Activated CD8-positive, alpha-beta T cell treated with anti-CD3 and anti-CD28 coated beads for 36 hours (primary cell): ENCODE results near the gene EPHB1. TPM values are rescaled to one million over a fixed set of nuclear protein-coding genes. Genes with fewer than 3 reads are reported as not detected.

Source experiments
- ATAC-seq: fragments of 200-7000 bp; cut with Tn5 transposase; one replicate; pipeline ENCODE4 v1.10.0; 2021; ENCODE audit warnings: mild to moderate bottlenecking, moderate library complexity
- CTCF ChIA-PET: fragments of 350-600 bp; sonication (Branson Sonifier 250); formaldehyde crosslinking; loops from one replicate; lab custom pipeline; 2021; ENCODE audit warnings: antibody characterized with exemption; lab: Charles Lee
- POLR2A ChIA-PET: fragments of 350-600 bp; sonication (Branson Sonifier 250); formaldehyde crosslinking; loops from one replicate; lab custom pipeline; 2021; ENCODE audit warnings: antibody characterized with exemption; lab: Charles Lee
- DNase-seq: peaks from one replicate; pipeline ENCODE4 v3.0.0-alpha.2; 2020
- H3K27ac Mint-ChIP-seq: one replicate; pipeline ENCODE4 v1.8.0; 2021; ENCODE audit warnings: mild to moderate bottlenecking, mixed read lengths
- H3K27me3 Mint-ChIP-seq: one replicate; pipeline ENCODE4 v1.8.0; 2021; ENCODE audit warnings: mixed read lengths
- H3K36me3 Mint-ChIP-seq: one replicate; pipeline ENCODE4 v1.8.0; 2021; ENCODE audit warnings: low read depth, mixed read lengths
- H3K4me1 Mint-ChIP-seq: one replicate; pipeline ENCODE4 v1.8.0; 2021; ENCODE audit warnings: low read depth, mixed read lengths
- H3K4me3 Mint-ChIP-seq: one replicate; pipeline ENCODE4 v1.8.0; 2021; ENCODE audit warnings: mild to moderate bottlenecking, moderate library complexity, mixed read lengths
- H3K9me3 Mint-ChIP-seq: one replicate; pipeline ENCODE4 v1.8.0; 2021; ENCODE audit warnings: mixed read lengths
- intact Hi-C: fragments of 100-400 bp; cut with micrococcal nuclease; formaldehyde crosslinking; loops from one replicate; pipeline ENCODE4 v1.10.0; 2022
- total RNA-seq, 2 experiments: library from RNA; stranded (reverse); gene quantifications; one replicate each; pipeline ENCODE4 v1.2.3, GENCODE V29; 2021
- TF ChIP-seq, protein P1 (sequence below): fragments of 200-600 bp; IDR thresholded peaks from one replicate; pipeline ENCODE4 v1.8.0; 2022; ENCODE audit warnings: antibody characterized with exemption, mild to moderate bottlenecking

EPHB1 gene
- total RNA-seq, 2 experiments from 2014 or later = 0.78 TPM; not detected in 1

DNA sequence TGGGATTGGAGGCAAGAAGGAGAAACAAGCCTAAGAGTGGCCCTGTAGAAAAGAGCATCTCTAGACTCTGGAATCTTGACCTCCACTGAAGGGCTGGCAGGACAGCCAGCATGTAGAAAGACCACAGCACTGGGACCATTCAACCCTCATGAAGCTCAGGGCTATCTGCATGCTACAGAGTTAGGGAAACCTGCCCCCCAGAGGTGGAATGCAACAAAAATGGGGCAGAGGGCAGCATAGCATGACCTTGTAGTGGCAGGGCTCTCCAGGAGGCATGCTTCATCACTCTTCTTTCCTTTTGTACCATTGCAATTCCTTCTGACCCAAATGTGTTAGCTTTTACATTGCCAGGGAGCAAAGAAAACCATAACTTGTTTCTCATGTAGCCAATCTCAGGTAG, 445.4 kb downstream of the EPHB1 start:
- no peaks in the 10 kb centered on the region for H3K36me3 Mint-ChIP-seq
- no peaks in the 10 kb centered on the region for H3K4me1 Mint-ChIP-seq
- ChIA-PET POLR2A (no interaction called here), CTCF (no interaction called here)
- ATAC-seq = no peak
- H3K27me3 Mint-ChIP-seq = no peaks in the 10 kb centered on the region
- no peaks in the 10 kb centered on the region for H3K9me3 Mint-ChIP-seq
- H3K4me3 Mint-ChIP-seq = no peak overlapping the region
- no peak overlapping the region for H3K27ac Mint-ChIP-seq
- TF ChIP-seq, protein P1, sequence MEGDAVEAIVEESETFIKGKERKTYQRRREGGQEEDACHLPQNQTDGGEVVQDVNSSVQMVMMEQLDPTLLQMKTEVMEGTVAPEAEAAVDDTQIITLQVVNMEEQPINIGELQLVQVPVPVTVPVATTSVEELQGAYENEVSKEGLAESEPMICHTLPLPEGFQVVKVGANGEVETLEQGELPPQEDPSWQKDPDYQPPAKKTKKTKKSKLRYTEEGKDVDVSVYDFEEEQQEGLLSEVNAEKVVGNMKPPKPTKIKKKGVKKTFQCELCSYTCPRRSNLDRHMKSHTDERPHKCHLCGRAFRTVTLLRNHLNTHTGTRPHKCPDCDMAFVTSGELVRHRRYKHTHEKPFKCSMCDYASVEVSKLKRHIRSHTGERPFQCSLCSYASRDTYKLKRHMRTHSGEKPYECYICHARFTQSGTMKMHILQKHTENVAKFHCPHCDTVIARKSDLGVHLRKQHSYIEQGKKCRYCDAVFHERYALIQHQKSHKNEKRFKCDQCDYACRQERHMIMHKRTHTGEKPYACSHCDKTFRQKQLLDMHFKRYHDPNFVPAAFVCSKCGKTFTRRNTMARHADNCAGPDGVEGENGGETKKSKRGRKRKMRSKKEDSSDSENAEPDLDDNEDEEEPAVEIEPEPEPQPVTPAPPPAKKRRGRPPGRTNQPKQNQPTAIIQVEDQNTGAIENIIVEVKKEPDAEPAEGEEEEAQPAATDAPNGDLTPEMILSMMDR = no peak
- intact Hi-C loops = no loop called here
- peak; percentile 3 for DNase-seq

DNA sequence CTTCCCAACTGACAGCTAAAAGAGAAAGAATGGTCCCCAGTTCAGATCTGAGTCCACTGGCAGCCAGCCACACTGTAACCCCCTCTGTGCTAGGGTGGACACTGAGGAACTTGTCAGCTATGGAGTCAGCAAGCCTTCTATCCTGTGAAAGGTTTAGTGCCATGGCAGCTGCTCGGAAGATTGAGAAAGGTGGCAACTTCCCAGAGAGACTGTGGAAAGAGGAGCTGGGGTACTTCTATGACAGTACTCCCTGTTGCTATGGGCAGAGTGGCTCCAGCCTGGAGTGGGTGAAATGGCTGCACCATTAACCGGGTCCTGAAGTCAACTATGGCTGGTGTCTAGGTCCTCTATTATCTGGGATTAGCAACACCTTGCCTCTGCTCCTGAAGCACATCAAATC, 447.2 kb downstream of the EPHB1 start:
- Mint-ChIP-seq H3K9me3 (no peaks in the 10 kb centered on the region), H3K27me3 (no peaks in the 10 kb centered on the region), H3K4me3 (no peak overlapping the region), H3K36me3 (no peaks in the 10 kb centered on the region), H3K27ac (no peak overlapping the region), H3K4me1 (no peaks in the 10 kb centered on the region)
- CTCF ChIA-PET = no interaction called here
- no peak for DNase-seq
- intact Hi-C loops = no loop called here
- TF ChIP-seq, protein P1 = no peak
- POLR2A ChIA-PET = interaction anchor here (0.6 kb wide), 1 partner anchor 1912 kb away, joined by 3 read pairs; no protein-coding TSS in a partner anchor
- no peak for ATAC-seq

DNA sequence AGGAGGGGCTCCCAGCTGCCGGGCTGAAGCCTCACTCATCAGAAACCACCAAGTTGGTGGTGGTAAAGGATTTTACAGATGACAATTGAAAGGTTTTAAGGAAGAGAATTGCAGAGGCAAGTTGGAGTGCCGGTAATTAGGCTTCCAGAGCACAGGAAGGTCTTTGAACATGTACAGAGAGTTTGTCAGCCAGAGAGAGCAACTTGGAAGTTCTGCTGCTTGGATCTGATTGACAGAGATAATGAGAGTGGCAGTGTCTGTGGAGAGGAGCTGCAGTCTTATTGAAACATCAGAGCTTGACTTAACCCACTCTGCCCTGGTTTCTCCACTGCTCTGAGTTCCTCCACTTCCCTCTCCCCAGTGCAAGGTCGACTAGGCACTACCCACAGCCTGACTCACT, 448.6 kb downstream of the EPHB1 start:
- no peak for ATAC-seq

DNA sequence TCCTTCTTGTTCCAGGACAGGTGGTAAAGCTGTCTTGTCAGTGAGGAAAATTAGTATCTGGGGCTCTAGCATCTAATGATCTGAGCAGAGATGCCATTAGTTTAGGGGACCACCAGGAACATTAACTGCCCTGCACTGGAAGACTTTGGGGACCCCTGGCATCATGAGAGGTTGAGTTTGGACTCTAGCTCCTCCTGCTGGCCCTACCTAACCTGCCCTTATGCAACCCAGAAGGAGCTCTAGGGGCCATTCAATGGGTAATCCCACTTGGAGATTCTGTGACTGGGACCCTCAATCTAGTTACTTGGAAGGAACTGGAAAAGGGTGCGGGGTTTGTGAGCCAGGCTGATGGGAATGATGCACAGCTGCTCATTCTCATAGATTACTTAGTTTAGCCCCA, 451.0 kb downstream of the EPHB1 start:
- Mint-ChIP-seq H3K36me3 (no peaks in the 10 kb centered on the region), H3K4me1 (no peaks in the 10 kb centered on the region), H3K4me3 (no peak overlapping the region), H3K27ac (no peak overlapping the region), H3K9me3 (no peaks in the 10 kb centered on the region), H3K27me3 (no peaks in the 10 kb centered on the region)
- ATAC-seq (no peak), DNase-seq (no peak)
- TF ChIP-seq, protein P1 = no peak
- intact Hi-C loops = no loop called here
- CTCF ChIA-PET = no interaction called here
- POLR2A ChIA-PET = no interaction called here

More for the DNA sequence above, 448.6 kb downstream of the EPHB1 start:
- no peak overlapping the region for H3K27ac Mint-ChIP-seq
- H3K27me3 Mint-ChIP-seq = no peaks in the 10 kb centered on the region
- ChIA-PET POLR2A (interaction anchor here (1.1 kb wide), 1 partner anchor 14 kb away, joined by 3 read pairs; no protein-coding TSS in a partner anchor), CTCF (no interaction called here)
- DNase-seq = no peak
- H3K9me3 Mint-ChIP-seq = no peaks in the 10 kb centered on the region
- TF ChIP-seq, protein P1 = no peak
- intact Hi-C loops = no loop called here
- no peaks in the 10 kb centered on the region for H3K4me1 Mint-ChIP-seq
- no peak overlapping the region for H3K4me3 Mint-ChIP-seq
- no peaks in the 10 kb centered on the region for H3K36me3 Mint-ChIP-seq

DNA sequence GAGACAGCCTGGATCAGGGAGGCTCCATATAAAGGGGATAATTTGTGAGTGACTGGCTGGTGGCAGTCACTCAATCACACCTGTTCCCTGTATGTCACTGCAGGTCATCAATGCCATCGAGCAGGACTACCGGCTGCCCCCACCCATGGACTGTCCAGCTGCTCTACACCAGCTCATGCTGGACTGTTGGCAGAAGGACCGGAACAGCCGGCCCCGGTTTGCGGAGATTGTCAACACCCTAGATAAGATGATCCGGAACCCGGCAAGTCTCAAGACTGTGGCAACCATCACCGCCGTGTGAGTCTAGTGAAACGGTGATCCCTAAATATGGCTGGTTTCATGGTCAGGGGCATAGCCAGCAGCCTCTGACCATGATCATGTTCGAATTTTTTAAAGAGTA, 453.2 kb downstream of the EPHB1 start:
- Mint-ChIP-seq H3K4me1 (no peaks in the 10 kb centered on the region), H3K4me3 (no peak overlapping the region), H3K36me3 (no peaks in the 10 kb centered on the region), H3K27ac (no peak overlapping the region), H3K9me3 (no peaks in the 10 kb centered on the region), H3K27me3 (no peaks in the 10 kb centered on the region)
- DNase-seq (no peak), ATAC-seq (no peak)
- POLR2A ChIA-PET = no interaction called here
- intact Hi-C loops = no loop called here
- CTCF ChIA-PET = no interaction called here
- TF ChIP-seq, protein P1 = no peak
